GM19099 (cell line): ENCODE data around the gene MACF1.

Experiments
- POLR2A ChIP-seq: IDR thresholded peaks from 3 replicates; pipeline ENCODE4 v1.6.1; 2011; ENCODE audit warnings: low read depth; ENCODE audit not compliant: insufficient read length; ENCODE audit errors: extremely low read depth

MACF1 gene

DNA sequence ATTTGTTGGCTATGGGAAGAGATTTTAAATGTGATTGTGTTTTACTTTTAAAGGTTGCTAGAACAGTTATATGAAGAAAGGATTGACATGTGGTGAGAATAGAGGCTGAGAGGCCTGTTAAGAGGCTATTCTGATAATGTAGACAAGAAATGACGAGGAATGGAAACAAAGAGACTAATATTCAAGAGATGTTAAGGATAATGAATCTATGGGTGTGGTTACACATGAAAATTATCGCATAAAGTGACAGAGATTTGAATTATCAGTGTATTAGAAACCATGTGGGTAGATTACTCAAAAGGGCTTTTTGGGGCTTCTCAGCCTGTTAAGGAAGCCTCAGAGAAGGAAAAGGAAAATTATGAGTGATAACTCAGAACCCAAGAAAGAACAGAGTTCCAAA, 120.4 kb downstream of the MACF1 start:
- no peak for TF ChIP-seq POLR2A

DNA sequence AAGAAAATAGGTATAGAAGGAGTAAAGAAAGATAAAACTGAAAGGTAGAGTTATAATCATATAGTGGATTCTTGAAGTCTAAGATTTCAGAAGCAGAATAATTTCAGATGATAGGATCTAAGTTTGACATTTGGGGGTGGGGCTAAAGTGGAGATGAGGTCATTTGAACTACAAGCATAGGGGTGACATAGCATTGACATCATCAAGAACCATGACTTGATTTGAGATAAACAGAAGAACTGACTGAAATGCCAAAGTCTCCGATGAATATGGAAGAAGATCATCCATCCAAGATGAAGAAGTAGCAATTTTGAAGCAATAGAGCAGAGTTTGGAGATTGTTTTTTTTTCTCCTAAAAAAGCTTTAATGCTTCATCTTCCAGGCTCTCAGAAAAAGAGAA, 122.3 kb downstream of the MACF1 start:
- TF ChIP-seq POLR2A: no peak

DNA sequence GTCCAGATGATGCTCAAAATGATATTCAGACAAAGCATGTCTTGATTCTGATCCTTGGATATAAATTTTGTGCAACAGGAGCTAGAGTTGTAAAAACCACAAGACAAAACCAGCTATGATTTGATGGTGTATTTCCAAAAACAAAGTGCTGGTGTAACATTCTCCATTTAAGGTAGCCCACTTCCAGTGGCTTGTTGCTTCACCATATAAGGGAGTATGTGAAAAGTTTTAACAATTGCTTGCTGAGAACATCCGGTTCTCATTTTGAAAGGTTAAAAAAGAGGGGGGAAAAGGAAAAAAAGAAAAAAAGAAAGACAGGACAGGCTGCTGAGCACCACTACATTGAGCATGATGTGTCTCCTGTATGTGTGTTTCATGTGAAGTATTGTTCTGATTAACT, 123.6 kb downstream of the MACF1 start:
- TF ChIP-seq POLR2A: no peak

DNA sequence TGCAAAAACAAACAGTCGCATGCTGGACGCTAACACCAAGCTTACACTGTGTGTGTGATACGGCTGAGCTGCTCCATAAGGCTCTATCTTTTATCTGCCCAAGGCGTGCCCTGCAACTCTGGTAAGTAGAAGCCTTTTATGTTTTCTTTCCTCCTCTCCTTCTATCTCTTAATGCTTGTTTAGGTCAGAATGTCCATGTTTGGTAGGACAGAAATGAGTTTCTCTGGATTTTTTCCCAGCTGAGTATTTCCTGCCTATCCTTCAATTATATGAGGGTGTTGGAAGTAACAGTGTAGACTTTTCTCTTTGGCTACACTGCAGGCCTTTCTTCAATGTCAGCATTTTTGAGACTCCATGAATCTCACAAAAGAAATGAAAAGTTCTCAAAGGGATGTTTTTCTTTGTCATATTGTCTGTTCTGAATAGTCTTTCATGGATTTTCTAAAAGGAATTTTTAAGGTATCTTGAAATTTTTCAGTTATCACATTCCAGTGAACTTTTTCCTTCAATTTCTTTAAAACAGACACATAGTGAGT, 124.2 kb downstream of the MACF1 start:
- TF ChIP-seq POLR2A: no peak

DNA sequence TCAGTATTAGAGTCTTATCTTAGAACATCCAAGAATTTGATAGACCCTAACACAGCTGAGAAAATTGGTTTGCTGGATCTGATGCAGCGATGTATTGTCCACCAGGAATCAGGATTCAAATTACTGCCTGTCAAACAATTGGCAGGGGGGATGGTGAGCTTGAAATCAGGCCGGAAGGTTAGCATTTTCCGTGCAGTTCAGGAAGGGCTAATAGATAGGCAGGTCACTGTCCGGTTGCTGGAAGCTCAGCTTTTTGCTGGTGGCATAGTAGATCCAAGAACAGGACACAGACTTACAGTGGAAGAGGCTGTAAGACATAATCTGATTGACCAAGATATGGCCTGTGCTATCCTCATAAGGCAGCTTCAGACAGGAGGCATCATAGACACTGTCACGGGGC, 127.2 kb downstream of the MACF1 start:
- no peak for TF ChIP-seq POLR2A

DNA sequence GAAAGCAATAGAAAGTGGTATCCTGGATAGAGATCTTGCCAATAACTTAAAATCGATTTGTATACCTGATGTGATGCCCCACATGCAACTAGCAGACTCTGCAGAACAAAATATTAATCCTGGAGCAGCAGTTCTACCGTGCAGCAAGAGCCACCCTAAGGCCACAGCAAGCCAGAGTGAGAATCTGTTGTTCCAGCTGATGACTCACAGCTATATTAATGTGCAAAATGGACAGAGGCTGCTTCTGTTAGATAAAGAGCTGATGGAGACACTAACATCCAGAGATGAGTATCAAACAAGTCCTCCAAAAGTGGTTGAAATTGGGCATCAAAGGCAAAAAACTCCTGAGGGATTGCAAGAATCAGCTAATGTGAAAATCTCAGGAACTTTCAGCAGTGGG, 127.8 kb downstream of the MACF1 start:
- TF ChIP-seq POLR2A: no peak

DNA sequence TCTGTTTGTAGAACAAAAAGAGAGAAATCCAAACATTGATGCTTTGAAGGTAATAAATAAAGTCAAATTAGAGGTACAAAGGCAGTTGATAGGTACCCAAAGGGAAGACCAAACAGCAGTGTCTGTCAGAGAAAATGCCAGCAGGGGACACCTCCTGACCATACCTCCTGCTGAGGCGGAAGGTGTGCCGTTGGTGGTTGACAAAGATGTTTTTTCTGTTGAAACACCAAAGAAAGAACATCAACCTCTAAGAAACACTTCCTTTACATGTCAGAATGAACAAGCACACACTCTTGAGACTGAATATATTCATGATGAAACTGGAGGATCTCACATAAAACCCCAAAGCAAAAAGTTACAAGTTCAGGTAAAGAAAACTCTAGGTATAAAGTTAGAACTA, 128.3 kb downstream of the MACF1 start:
- no peak for TF ChIP-seq POLR2A

DNA sequence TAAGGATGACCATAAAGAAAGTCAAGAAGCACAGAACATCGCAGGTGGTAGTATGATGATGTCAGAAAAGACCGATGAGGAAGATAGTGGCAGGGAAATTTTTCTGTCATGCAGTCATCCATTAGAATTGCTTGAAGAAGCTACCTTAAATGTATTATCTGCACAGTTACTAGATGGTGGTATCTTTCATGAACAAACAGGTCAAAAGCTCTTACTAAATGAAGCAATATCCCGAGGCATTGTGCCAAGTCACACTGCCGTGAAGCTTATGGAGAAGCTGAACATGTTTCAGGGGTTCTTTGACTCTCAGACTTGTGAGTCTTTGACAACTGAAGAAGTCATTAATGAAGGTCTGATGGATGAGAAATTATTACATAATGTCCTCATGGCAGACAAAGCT, 128.8 kb downstream of the MACF1 start:
- TF ChIP-seq POLR2A: no peak

DNA sequence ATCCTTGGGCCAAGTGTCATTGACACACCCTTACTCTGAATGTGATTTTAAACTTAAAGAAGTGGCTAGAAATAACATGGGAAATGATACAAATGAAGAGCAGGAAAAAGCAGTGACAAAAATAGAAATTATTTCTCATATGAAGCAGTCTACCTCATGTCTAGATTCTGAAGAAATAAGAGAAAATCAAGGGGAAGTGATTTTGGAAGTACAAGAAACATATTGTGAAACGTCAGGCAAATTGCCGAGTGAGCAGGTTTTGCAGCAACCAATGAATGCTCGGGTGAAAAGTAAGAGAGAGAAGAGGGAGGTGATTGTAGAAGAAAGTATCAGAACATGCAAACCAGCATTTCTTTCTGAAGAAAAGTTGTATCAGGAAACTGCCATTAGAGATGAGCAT, 130.7 kb downstream of the MACF1 start:
- no peak for TF ChIP-seq POLR2A

DNA sequence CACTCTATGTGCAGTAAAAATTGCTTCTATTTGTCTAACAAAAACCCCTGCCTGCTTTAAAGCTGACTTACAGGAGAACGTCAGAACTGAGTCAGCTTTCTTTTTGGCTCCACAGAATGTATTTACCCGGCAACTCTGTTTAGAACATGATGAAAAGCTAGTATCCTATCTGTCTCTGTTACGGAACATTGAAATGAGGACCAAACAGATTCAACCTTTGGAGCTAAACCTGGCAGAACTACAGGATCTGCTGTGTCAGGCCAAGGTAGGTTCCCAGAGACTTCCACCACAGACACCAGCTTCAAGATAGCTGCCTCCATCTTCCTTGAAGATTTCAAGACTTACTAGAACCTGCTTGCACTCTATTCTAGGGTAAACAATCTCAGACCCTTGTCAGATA, 132.6 kb downstream of the MACF1 start:
- no peak for TF ChIP-seq POLR2A

DNA sequence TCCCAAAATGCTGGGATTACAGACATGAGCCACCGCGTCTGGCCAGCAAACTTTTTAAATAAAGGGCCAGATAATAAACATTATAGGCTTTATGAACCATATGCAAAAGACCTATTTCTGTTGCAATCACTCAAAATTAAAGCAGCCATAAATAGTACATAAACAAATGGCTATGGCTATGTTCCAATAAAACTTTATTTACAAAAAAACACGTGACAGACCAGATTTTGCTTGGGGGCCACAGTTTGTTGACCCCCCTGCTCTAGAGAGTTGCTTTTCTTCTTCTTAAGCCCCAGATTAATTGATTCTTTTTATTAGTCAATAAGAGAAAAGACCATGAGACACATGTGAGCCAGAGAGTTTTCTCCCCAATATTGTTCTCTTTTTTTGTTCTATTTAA, 138.3 kb downstream of the MACF1 start:
- TF ChIP-seq POLR2A: no peak

DNA sequence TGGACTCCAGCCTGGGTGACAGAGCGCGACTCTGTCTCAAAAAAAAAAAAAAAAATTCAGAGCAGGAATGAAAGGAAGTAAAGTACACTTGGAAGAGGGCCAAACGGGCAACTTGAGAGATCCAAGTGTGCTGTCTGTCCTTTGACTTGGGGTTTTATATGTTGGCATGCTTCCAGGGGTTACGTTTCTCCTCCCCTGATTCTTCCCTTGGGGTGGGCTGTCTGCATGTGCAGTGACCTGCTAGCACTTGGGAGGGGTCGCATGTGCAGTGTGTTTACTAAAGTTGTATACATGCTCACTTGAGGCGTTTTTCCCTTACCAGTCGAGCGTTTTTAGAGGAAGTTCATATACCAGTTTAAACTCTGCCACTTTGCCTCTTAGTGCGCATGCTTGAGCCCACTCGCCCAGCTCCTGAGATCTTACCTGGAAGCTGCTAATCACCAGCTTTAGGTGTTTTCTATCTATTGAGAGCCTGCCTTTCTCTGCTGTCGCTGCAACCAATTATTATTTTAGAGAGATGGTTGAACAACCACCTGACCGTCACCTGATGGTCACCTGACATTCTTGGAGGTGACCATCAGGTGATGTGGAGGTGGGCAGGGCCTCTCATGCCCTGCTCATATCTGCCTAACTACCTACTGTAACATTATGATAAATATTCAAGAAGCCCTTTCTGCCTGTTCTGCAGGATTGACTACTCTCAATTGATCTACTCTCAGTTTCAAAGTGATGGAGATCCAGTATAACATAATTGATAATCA, 140.1 kb downstream of the MACF1 start:
- no peak for TF ChIP-seq POLR2A

DNA sequence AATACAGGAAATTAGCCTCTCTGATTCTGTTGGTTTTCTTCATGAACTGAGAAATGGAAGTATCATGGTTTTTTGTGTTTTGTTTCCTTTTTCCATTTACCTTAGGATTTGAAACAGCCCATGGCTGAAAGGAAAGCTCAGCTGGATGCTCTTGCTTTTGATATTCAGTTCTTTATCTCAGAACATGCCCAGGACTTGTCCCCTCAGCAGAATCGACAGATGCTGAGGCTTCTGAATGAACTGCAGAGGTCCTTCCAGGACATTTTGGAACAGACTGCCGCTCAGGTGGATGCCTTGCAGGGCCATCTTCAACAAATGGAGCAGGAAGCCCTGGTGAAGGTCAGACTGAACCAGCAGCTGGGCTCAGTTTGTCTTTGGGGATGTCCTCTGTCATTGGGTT, 142.4 kb downstream of the MACF1 start:
- no peak for TF ChIP-seq POLR2A

DNA sequence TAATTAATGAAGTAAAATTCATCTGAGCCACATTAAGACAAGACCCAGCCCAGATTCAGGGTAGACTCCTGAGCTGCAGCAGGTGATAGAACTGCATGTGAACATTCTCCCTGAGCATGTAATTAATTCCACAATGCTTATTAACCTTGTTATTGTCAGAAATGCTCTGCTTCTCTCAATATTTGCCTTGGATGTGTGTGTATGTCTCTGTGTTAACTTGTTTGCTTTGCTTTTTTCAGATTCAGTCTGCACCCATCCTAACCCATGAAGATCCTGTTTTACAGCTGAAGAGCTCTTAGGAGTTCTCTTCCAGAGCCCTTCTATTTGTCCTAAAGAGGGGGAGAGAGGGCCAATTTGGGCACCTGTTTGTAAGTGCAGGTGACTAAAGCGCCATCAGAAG, 143.8 kb downstream of the MACF1 start:
- no peak for TF ChIP-seq POLR2A

DNA sequence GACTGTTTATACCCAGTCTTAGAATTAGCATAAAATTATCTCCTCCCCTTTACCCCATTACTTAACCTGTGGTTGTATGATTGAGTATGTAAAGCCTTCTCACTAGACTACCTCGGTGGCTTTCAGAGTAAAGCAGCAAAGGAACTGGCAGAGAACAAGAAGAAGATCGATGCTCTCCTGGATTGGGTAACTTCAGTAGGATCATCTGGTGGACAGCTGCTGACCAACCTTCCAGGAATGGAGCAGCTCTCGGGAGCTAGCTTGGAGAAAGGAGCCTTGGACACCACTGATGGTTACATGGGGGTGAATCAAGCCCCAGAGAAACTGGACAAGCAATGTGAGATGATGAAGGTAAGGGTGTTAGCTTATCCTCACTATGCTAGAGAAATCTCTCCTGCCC, 148.4 kb downstream of the MACF1 start:
- no peak for TF ChIP-seq POLR2A

DNA sequence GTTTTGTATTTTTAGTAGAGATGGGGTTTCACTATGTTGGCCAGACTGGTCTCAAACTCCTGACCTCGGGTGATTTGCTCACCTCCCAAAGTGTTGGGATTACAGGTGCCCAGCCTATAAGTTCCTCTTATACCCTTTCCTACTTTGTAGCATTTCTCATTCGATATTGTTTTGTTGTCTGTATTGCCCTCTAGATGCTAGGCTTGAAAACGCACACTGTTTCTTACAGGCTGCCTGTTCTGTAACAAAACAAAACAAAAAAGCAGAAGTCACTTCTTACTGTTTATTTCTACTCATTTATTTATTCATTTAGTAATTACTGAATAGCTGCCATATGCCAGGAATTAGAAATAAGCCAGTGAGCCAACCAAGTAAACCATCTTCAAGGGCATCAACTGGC, 150.1 kb downstream of the MACF1 start:
- no peak for TF ChIP-seq POLR2A

DNA sequence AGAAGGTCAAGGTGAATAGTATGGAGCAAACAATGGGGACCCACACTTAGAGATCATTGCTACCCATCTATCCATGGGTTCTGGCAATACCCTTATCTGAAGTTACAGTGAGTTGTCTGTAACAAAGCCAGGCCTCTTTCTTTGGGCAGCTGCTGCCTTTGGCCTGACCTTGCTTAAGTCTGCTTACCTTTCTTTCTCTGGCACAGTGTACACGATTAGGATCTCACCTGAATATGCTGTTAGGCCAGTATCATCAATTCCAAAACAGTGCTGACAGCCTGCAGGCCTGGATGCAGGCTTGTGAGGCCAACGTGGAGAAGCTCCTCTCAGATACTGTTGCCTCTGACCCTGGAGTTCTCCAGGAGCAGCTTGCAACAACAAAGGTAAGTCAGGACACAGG, 154.0 kb downstream of the MACF1 start:
- TF ChIP-seq POLR2A: no peak
